Posterior vena cava (tissue), 2 donors: ENCODE measurements around the gene BNIP5. TPM values are rescaled to one million over a fixed set of nuclear protein-coding genes. Genes with fewer than 3 reads are reported as not detected.
"Not testable (repeated sequence)": the region's sequence is repeated elsewhere in the genome, so short reads cannot be mapped to it uniquely, and the experiment has no call there.

ENCODE experiments used
- DNase-seq: peaks from one replicate; pipeline ENCODE4 v3.0.0-alpha.2; 2020; ENCODE audit warnings: low spot score
- intact Hi-C, 2 donors: fragments of 100-400 bp; cut with DNase I; formaldehyde crosslinking; loops; one replicate each; pipeline versions ENCODE4 v1.14.1 to v1.14.2; 2022 to 2023
- total RNA-seq, 2 donors: library from RNA; stranded (reverse); fragmentation: NEBNext Ultra II Directional; extraction: Animal tissue kit (Norgen Biotek cat#: 25700); gene quantifications; one replicate each; pipeline ENCODE4 v1.2.1, GENCODE V29; 2021
- donor health status: DM: yes; HTN: yes; CAD: no.
- donor health status: DM: yes; HTN: yes; CAD: no.

The BNIP5 gene
- total RNA-seq, 2 donors from 2014 or later, result not detected

DNA sequence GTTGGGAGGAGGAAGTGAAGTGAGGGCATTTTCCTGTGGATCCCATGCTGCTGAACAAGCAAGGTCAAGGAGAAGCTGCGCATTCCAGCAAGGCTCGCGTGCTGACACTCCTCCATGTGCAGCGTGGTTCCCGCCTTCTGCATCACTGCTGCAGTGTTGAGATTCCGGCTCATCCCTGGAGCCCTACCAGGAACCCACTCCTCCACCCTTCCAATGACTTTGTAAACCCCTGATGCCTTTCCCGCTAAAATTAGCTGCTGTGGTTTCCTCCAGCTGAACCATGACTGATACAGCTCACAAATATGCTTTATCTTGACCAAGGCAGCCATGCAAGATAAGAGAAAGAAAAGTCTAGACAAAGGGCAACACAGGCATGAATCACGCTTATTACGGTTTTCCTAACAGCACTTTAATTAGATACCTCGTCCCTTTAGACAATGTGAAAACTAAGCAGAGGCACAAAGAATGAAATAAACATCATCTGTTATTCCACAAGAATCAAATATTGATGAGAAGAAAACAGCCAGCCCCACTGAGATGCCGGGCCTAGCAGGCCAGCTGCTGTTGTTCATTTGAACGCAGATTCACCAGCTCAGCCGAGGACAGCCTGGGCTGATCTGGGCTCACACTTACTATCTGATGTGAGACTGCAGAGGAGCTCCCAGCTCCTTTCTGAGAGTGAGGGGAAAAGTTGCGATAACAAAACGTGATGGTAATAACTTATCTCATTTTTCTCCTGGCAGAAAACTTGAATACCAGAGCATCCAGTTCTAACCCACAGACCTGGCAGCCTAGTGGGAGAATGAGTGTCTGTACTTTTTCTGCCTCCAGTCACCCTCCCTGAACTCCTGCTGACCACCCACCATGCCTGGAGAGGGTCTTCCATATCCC is 14.2 kb upstream of the BNIP5 start:
- intact Hi-C loops, result loop anchor here in 1 of 2 donors (10.0 kb wide), 1 partner anchor 226 kb away; no protein-coding TSS in a partner anchor
- DNase-seq, result peak; percentile 92

DNA sequence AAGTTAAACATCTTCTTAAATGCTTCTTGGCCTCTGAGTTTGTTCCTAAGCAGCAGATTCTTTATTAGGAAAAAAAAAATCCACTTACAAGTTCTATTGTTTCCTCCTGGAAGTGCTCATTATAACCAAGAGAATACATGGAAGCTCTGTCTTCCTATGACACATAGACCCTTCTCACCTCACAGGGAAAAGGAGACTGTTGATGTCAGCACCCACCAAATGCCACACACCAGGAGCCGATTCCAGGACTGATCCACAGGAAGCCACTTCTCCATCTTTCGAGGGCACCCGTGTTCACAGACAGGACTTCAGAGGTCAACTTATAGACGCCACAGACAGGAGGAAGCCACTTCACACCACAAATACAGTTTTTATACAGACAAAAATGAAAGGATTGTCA is 13.4 kb upstream of the BNIP5 start:
- DNase-seq, result peak; percentile 51

DNA sequence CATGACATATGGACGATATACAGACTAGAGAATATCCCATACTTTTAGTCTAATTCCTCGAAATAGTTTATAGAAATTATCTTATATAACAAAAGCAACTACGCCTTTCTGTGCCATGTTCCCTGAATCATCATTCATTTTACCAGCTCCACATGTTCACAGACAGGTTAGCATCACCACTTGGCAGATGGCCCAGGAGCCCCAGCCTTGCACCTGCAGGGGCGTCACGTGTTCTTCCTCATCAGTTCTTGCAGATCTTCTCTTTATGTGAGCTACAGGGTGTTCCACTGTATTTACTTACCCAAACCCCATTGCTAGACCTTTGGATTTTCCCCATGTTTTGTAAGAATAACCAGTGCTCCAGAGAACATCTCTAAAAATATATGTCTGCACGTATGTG is 12.6 kb upstream of the BNIP5 start:
- peak; percentile 54 for DNase-seq
- intact Hi-C loops, result no loop called here

More for the DNA sequence above, 13.4 kb upstream of the BNIP5 start:
- intact Hi-C loops, result loop anchor here in 1 of 2 donors (10.0 kb wide), 1 partner anchor 225 kb away; no protein-coding TSS in a partner anchor

DNA sequence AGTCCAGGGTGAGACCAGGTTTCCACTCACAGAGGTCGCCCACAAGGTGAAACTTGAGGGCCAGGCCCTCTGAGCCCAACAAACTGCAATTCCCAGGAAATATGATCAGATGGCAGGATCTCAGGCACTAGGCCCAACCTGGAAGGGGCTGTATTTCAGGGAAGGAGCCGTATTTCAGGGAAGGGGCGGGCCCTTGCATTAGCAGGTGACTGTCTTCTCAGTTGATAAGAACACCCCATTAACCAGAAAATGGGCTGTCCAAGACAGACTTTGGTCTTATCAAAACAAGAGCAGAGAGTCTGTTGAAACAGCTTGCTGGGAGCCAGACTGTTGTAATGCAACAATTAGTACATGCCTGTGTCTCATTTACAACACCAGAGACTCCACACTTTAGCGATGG is 10.9 kb upstream of the BNIP5 start:
- peak; percentile 51 for DNase-seq
- intact Hi-C loops, result no loop called here

DNA sequence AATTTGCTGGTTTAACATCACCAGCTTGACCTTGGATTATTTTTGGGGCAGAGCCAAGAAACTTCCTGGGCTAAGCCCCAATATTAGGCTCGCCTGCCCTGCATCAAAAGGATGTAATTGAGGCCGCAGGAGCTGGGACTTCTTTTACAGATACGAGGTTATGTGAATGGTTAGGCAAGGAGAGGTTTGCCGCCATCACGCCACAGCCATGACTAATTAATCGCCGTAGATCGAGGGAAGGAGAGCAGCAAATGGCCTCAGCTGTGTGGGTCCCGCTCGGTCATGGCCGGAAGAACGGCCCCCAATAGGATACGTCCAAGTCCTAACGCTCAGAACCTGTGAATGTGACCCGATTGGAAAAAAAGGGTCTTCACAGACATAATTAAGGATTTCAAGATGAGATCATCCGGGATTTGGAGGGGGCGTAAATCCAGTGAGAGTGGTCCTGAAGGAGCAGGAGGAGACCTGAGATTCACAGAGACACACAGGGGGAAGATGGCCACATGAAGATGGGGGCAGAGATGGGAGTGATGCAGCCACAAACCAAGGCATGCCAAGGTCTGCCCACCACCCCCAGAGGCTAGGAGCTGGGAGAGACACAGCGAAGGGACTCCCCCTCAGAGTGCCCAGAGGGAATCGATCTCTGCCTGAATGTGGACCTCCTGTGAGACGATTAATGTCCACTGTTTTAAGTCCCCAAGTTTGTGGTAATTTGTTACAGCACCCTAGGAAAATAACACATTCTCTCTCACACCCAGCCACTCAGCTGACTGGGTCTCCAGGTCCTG is 10.0 kb upstream of the BNIP5 start:
- intact Hi-C loops, result no loop called here
- no peak for DNase-seq

DNA sequence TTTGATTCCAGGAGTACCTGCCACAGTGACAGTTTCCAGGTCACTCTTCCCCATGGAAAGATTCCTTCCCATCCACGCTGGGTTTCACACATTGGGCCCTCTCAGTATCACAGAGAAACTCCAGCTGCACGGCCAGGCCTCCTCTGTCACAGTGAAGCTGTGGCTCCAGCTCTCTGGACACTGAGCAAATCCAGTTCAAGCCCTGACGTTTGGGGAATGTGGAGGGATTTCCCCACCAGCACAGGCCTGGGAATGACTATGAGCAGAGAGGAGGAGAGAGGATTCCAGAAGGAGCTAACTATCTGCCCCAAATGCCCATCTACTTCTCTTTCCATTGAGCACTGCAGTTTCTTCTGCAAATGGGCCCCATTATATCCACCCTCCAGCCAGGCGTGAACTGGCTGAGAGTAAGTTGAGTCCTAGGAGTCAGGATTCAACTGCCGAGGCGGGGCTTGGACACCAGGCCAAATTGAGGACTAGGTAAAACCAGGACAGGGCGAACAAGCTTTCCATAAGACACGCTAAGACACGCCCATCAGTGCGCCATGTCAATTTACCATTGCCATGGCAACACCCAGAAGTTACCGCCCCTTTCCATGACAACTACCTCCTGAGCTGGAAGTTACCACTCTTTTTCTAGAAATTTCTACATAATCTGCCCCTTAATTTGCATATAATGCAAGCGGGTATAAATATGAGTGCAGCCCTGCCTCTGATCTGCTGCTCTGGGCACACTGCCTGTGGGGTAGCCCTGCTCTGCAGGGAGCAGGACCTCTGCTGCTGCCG is 9.2 kb upstream of the BNIP5 start:
- intact Hi-C loops, result no loop called here
- peak; percentile 41 for DNase-seq

DNA sequence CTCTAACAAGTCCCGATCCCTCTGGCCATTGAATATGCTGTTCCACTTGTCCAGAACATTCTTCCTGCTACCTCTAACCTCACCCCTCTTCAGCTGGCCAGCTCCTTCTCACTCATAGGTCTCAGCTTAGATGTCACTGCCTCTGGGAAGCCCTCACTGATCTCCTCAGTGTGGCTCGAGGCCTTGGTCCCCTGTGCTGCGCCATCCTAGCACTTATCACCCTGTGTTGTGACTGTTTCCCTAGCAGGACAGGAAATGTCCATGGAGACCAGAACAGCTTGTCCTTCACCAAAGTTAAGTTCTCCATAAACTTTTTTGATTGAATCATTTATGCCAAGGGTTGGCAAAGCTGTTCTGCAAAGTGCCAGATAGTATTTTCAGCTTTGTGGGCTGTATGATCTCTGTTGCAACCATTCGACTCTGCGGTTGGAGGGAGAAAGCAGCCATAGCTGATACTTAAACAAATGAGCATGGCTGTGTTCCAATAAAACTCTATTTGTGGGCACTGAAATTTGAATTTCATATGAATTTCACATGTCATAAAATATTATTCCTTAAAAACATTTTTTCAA is 6.5 kb upstream of the BNIP5 start:
- intact Hi-C loops, result no loop called here
- DNase-seq, result peak; percentile 19

DNA sequence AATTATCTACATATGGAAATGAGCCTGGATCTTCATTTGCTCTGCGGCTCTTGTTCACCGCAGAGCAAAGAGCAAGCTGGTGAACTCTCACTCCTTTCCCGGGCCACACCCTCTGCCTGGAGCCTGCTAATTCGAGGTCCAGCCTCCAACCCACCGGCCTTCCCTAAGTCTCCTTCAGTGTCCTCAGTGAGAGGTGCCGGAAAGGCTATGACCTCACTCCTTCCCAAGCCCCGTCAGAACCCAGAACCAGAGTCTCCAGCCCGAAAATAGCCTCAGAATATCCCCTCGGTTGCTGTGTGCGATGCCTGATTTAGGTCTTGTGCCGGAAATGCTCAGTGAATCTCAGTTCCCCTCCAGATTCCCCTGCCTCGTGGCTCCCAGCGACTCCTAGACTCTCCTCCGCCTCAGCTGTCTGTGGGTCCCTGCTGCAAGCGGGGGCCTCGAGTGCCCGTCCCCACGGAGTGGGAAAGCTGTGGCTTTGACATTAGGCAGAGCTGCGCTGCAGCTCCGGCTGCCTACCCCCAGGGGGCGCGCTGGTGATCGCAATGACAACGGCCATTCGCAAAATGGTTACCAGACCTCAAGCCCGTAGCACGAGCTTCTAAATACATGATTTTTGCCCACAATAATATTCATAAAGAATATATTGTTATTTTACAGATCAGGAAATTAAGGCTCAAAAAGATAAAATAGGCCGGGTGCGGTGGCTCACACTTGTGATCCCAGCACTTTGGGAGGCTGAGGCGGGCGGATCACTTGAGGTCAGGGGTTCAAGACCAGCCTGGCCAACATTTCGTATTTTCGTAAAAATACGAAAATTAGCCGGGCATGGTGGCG is 4.1 kb upstream of the BNIP5 start:
- DNase-seq, result peak; percentile 95
- intact Hi-C loops, result no loop called here

DNA sequence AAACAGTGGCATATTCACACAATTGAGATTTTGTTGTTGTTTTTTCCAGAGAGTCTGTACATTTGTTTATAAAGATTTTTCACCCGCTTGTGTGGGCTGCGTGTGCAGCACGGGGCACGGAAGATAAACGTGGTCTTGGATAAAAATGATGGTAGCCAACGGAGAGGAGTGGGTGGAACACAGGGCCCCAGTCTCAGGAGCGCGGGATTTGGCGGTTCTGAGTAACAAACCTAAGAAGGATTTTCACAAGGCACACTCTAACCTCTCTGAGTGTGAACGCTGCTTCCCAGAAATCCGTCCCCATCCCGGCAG is 3.6 kb upstream of the BNIP5 start:
- DNase-seq, result no peak
- intact Hi-C loops, result no loop called here

DNA sequence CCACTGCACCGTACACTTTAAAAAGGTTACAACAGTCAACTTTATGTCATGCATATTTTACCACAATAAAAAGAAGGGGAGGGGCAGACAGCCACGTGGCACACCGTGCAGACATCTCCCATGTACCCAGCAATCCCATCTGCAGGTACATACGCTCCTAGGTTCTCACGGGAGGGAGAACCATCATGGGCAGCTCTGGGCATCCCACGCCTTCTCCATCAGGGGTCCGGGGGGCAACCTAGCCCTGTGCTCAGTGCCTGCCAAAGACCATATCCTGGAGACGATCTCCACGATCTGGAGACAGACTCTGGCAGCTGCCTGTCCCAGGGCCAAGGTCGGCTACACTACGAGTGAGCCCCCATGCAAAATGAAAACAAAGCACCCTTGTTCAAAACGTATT is 2.5 kb upstream of the BNIP5 start:
- no peak for DNase-seq
- intact Hi-C loops, result no loop called here

DNA sequence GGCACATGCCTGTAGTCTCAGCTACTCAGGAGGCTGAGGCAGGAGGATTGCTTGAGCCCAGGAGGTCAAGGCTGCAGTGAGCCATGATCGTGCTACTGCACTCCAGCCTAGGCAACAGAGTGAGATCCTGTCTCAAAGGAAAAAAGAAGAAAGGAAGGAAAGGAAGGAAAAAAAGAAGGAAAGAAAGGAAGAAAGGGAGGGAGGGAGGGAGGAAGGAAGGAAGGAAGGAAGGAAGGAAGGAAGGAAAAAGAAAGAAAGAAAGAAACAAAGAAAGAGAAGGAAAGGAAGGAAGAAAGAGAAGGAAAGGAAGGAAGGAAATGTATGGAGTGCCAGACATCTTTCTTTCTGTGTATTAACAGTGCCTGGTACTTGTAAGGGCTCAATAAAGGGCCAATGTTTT is 1.5 kb upstream of the BNIP5 start:
- DNase-seq, intact Hi-C loops: not testable (repeated sequence)

DNA sequence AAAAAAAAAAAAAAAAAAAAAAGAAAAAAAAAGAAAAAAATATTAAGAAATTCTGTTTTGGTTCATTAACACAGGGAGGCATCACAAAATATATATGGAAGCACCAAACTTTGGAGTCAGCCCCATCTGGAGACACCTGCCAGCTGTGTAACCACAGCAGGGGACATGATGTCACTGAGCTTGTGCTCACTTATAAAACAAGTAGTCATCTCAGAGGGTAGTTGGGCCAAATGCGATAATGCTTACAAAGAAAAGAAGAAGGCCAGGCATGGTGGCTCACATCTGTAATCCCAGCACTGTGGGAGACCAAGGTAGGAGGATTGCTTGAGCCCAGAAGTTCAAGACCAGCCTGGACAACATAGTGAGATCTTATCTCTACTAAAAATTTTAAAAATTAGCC is 1.1 kb upstream of the BNIP5 start:
- no peak for DNase-seq

DNA sequence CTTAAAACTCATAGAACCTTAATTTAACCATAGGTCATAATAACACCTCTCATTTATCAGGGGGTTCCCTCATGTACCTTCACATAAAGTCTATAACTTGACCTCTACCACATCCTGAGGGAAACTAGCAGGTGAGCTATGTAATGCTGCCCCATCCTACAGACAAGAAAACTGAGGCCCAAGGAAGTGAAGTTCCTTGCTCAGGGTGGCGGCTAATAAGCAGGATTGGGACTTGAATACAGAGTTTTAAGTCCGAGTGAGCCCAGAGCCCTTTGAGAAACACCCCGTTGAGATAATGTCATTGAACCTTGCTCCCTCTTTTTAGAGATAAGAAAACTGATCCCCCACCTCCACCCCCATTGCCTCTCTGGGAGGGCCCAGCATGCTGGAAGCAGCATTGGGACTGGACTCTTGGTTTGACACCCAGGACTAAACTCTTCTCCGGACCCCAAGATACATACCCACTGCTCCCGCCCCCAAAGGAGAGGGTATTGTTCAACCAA is 429 bp downstream of the BNIP5 start:
- no peak for DNase-seq
- intact Hi-C loops, result no loop called here

More for the DNA sequence above, 1.1 kb upstream of the BNIP5 start:
- intact Hi-C loops, result no loop called here

DNA sequence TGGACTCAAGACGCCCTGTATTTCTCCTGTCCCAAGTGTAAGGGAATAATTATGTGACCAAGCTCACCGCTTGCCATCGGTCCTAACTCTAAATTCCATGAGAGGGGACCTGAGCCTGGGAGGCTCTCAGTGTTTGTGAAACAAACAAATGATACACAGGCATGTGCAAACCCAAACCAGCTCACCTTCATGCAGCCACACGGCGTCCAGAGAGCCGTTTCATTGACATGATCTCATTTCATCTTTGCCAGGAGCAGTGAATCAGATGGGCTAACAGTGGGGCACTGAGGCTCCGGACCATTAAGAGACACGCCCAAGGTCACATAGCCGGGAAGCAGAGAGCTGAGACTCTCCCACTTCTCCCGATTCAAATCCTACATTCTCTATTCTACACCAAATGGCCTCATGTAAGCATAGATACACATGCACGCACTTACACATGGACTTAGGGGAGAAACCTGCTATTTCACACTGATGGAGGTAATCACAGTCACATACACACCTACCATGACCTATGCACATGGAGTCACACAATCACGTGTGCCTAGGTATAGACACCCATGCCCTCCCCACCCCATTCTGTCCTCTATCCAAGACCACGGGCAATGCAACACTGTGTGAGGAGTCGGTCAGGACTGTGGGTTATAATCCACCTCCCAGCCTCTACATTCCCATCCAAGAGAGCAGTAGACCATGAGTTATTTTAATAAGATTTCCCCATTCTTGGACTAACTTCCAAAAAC is 1.1 kb downstream of the BNIP5 start:
- intact Hi-C loops, result no loop called here
- no peak for DNase-seq

DNA sequence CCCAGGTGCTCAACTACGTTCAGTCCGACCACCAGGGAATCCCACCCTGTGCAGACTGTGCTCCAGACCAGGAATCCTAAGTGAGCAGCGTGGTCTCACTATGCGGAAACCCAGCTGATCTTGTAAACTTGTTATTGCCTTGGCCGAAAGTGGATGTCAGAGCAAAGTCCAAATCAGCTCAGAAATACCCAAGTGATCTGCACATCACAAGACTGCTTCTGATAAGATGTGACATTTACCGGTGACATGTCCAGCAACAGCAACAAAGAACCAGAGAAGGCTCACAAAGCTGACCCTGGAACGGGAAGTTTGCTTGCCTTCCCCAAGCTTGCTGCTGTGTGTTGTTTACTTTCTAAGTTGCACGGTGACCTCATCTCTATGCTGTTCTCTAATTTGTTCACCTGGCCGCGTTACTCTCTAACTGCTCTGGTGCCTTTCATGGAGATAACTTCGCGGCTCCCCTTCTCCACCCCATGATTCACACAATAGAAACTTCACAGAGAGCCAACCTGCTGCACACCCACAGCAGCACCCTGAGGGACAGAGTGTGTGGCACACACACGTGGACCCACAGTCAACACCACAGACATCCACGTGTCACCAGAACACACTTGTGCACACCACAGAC is 1.7 kb downstream of the BNIP5 start:
- DNase-seq, result no peak
- intact Hi-C loops, result no loop called here

DNA sequence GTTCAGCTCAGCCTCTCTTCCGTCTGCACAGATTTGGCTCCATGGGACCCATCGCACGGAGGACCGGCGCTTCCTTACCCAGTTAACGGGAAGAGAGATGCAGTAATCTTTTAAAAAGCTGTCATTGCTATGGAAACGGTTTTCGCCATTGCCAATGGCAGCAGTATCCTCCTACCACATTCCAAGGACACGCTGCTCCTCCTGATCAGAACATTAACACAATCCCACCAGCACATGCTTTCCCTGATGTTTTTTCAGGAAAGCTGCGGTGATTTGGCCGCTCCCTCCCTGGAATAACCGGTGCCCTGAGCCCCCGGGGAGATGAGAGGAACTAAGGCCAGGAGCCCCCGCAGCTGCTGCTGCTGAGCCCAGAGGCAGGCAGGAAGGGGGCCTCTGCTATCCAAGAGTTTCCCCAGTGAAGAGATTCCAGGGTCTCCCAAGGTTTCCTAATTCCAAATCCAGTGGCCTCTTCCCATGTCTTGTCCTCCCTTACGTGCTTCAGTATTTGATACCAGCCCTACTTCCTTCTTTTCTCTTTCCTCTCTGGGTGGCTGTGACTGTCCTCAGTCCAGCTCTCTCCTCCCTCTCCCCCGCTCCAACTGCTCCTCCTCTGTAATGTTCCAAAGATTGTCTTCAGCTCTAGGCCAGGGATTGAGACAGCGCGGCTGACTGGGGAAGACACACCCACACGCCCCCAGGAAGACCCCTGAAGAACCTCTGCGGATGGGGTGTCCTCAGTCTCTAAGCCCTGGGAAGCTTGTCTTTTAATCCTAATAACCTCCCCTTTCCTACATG is 2.6 kb downstream of the BNIP5 start:
- DNase-seq, result no peak
- intact Hi-C loops, result no loop called here
